Activated naive CD4-positive, alpha-beta T cell treated with anti-CD3 and anti-CD28 coated beads, Interleukin-2, amount 10 ng/mL, durations not matched to agents 7 days and 5 days (primary cell): ENCODE measurements around the gene CEP20.
A peak's percentile ranks its signal among the peaks of the same experiment; 100 is the strongest.
"Not testable (repeated sequence)": the region's sequence is repeated elsewhere in the genome, so short reads cannot be mapped to it uniquely, and the experiment has no call there.

ENCODE experiments used
- CTCF ChIA-PET: fragments of 350-600 bp; sonication (Branson Sonifier 250); formaldehyde crosslinking; loops from one replicate; lab custom pipeline; 2021; ENCODE audit warnings: antibody characterized with exemption; lab: Charles Lee
- DNase-seq: peaks from one replicate; pipeline ENCODE4 v3.0.0-alpha.2; 2020
- H3K27ac Mint-ChIP-seq: one replicate; pipeline ENCODE4 v1.8.0; 2021; ENCODE audit warnings: mild to moderate bottlenecking, moderate library complexity, mixed read lengths
- H3K27me3 Mint-ChIP-seq: one replicate; pipeline ENCODE4 v1.8.0; 2021; ENCODE audit warnings: mild to moderate bottlenecking, mixed read lengths
- H3K36me3 Mint-ChIP-seq: one replicate; pipeline ENCODE4 v1.8.0; 2021; ENCODE audit warnings: mixed read lengths
- H3K4me1 Mint-ChIP-seq: one replicate; pipeline ENCODE4 v1.8.0; 2021; ENCODE audit warnings: mixed read lengths
- H3K4me3 Mint-ChIP-seq: one replicate; pipeline ENCODE4 v1.8.0; 2021; ENCODE audit warnings: mild to moderate bottlenecking, moderate library complexity, mixed read lengths
- H3K9me3 Mint-ChIP-seq: one replicate; pipeline ENCODE4 v1.8.0; 2021; ENCODE audit warnings: mixed read lengths

CEP20 gene

DNA sequence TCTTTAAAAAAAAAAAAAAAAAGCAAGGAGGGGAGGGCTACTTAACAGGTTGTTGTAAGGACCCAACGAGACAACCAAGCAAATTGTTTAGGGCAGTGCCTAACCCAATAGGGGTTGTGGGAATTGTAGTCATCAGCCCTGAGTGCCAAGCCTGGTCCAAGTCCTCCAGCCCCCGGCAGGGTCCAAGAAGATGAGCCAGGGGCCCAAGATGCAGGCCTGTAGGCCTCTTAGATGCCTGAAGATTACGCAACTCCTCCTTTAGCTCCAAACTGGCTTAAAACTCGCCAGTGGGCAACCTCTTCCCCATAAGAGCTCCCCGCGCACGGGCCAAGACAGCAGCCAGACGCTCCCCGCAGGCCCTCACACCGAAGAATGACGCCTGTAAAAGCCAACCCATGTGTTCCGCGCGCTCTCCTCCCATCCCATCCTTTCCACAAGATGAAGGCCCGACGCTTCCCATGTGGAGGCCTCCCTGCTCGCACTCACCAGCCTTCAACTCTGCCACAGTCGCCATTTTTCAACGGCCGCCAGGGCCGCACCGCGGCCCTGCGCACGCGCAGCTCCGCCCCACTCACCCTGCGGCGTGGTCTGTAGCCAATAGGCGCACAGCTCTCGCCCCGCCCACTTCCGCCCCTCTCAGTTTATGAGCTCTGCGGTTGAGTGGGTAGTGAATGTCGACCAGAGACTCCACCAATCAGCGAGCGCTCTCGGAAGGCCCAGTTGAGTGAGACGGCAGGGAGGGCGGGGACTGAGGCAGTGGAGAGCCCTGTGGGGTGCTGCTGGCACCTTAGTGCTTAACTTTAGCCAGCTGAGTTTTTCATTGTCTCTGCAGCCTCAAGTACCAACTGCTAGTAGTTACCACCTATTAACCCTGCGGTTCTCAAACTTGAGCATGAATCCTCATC is at the start of gene CEP20:
Gene CEP20, minus strand, starts transcription at position 532 of the 905 bp plus-strand sequence. Its CDS starts 18 bp downstream, at position 514.
- H3K4me1 Mint-ChIP-seq = peaks cover 36% of the 10 kb centered on the region
- CTCF ChIA-PET = interaction anchor here (0.9 to 1.0 kb wide), 3 partner anchors 14 to 239 kb away, joined by 3 to 4 read pairs (median 3); no protein-coding TSS in a partner anchor
- H3K36me3 Mint-ChIP-seq = peaks cover 13% of the 10 kb centered on the region
- H3K27ac Mint-ChIP-seq = peak within 1 kb of the TSS; percentile 96
- H3K27me3 Mint-ChIP-seq = no peaks in the 10 kb centered on the region
- peak within 1 kb of the TSS; percentile 97 for H3K4me3 Mint-ChIP-seq
- no peaks in the 10 kb centered on the region for H3K9me3 Mint-ChIP-seq
- DNase-seq = peak; percentile 100

DNA sequence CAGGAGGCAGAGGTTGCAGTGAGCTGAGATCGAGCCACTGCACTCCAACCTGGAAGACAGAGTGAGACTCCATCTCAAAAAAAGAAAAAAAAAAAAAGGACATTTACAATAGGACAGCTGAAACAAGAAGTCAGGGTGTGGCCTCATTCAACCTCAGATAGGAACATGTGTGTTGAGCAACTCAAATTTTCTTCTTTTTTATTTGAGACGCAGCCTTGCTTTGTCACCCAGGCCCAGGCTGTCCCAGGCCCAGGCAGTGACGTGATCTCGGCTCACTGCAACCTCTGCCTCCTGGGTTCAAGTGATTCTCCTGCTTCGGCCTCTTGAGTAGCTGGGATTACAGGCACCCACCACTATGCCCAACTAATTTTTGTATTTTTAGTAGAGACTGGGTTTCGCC is 48.4 kb upstream of the CEP20 start:
- CTCF ChIA-PET = interaction anchor here (1.1 kb wide), 1 partner anchor 29 kb away, joined by 3 read pairs; no protein-coding TSS in a partner anchor
- not testable (repeated sequence) for H3K36me3 Mint-ChIP-seq, H3K27ac Mint-ChIP-seq, H3K9me3 Mint-ChIP-seq, DNase-seq, H3K4me3 Mint-ChIP-seq
- peaks cover 16% of the 10 kb centered on the region for H3K4me1 Mint-ChIP-seq
- H3K27me3 Mint-ChIP-seq = peaks cover 12% of the 10 kb centered on the region

GRCh38 chr16:15934991-15935390 is 46.6 kb upstream of the CEP20 start:
- H3K27me3 Mint-ChIP-seq = peaks cover 12% of the 10 kb centered on the region
- H3K4me1 Mint-ChIP-seq = peaks cover 7% of the 10 kb centered on the region
- H3K9me3 Mint-ChIP-seq = no peaks in the 10 kb centered on the region
- H3K27ac Mint-ChIP-seq = no peak overlapping the region
- no peaks in the 10 kb centered on the region for H3K36me3 Mint-ChIP-seq
- no peak overlapping the region for H3K4me3 Mint-ChIP-seq
- no peak for DNase-seq
- CTCF ChIA-PET = no interaction called here

DNA sequence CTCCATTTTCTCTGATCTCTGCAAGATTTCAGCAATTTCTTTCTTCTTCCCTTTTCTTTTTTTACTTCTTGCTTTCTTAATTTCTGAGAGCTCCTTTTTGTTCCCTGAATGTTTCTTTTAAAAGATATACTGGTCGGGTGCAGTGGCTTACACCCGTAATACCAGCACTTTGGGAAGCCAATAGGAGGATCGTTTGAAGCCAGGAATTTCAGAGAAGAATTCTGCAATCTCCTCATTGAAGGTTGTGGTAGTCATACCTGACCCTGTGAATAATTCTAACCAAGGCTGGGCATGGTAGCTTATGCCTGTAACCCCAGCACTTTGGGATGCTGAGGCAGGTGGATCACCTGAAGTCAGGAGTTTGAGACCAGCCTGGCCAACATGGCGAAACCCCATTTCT is 45.4 kb upstream of the CEP20 start:
- no peaks in the 10 kb centered on the region for H3K4me1 Mint-ChIP-seq
- no peak for DNase-seq
- H3K36me3 Mint-ChIP-seq = no peaks in the 10 kb centered on the region
- CTCF ChIA-PET = no interaction called here
- H3K9me3 Mint-ChIP-seq = no peaks in the 10 kb centered on the region
- no peak overlapping the region for H3K27ac Mint-ChIP-seq
- no peak overlapping the region for H3K4me3 Mint-ChIP-seq
- peaks cover 12% of the 10 kb centered on the region for H3K27me3 Mint-ChIP-seq

- Mint-ChIP-seq H3K9me3 (no peaks in the 10 kb centered on the region), H3K4me3 (no peak overlapping the region), H3K27me3 (peaks cover 12% of the 10 kb centered on the region), H3K36me3 (no peaks in the 10 kb centered on the region), H3K4me1 (no peaks in the 10 kb centered on the region), H3K27ac (no peak overlapping the region)
- CTCF ChIA-PET = no interaction called here
- DNase-seq = no peak
Observed at GRCh38 chr16:15932939-15933338, 44.5 kb upstream of the CEP20 start.

DNA sequence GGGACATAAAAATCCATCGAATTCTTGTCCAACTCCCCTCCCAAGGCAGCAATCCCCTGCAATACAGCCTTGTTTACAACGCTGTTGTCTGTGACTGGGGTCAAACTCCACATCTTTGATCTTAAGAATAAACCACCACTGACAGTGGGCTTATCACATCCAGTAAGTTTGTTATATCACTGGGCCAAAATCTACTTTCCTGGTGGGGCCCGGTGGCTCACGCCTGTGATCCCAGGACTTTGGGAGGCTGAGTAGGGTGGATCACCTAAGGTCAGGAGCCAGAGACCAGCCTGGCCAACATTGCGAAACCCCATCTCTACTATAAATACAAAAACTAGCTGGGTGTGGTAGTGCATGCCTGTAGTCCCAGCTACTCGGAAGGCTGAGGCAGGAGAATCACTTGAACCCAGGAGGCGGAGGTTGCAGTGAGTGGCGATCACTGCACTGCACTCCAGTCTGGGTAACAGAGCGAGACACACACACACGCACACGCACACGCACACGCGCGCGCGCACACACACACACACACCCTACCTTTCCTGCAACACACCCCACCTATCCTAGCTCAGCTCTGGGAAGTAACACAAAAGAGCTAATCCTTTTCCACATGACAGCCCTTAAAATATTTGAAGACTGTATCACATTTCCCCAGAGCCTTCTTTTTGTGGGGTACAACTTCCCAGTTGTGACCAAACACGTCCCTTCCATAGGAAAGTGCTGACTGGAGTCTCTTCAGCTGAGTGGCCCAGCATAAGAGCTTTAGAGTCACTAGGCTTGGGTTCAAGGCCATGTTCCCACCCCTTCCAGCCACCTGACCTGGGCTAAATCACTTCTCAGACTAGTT is 40.1 kb upstream of the CEP20 start:
- Mint-ChIP-seq H3K36me3 (no peaks in the 10 kb centered on the region), H3K4me3 (no peak overlapping the region), H3K27ac (no peak overlapping the region), H3K9me3 (no peaks in the 10 kb centered on the region), H3K27me3 (peaks cover 9% of the 10 kb centered on the region), H3K4me1 (no peaks in the 10 kb centered on the region)
- CTCF ChIA-PET = no interaction called here
- no peak for DNase-seq

DNA sequence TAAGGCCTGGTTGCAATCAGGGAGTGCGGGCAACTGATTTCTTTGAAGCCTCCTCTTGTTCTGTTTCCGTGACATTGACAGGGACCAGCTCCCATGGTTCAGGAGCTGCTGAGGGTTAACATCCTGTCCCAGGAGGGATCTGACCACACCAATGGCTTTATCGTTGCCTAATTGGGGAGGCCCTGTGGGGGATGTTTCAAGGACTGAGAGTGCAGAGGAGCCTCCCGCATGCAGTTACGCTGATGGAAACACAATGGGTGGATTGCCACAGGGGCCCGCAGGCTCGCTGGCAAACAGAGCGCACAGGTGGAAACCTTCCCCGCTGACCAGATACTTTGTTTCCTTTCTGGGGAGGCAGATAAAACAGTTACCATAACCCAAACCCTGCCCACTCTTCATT is 37.2 kb upstream of the CEP20 start:
- no peak for DNase-seq
- Mint-ChIP-seq H3K4me1 (no peaks in the 10 kb centered on the region), H3K27ac (no peak overlapping the region), H3K9me3 (no peaks in the 10 kb centered on the region), H3K36me3 (no peaks in the 10 kb centered on the region), H3K4me3 (no peak overlapping the region), H3K27me3 (peaks cover 3% of the 10 kb centered on the region)
- CTCF ChIA-PET = no interaction called here

DNA sequence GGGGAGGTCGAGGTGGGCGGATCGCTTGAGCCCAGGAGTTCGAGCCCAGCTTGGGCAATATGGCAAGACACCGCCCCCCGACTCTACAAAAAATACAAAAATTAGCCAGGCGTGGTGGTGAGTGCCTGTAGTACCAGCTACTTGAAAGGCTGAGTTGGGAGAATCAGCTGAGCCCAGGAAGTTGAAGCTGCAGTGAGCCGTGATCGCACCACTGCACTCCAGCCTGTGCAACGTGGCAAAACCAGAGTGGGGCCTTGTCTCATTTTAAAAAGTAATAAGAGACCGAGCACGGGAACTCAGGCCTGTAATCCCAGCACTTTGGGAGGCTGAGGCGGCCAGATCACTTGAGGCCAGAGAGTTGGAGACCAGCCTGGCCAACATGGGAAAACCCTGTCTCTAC is 36.6 kb upstream of the CEP20 start:
- H3K27ac Mint-ChIP-seq = no peak overlapping the region
- no peaks in the 10 kb centered on the region for H3K9me3 Mint-ChIP-seq
- peaks cover 3% of the 10 kb centered on the region for H3K27me3 Mint-ChIP-seq
- H3K36me3 Mint-ChIP-seq = no peaks in the 10 kb centered on the region
- no peaks in the 10 kb centered on the region for H3K4me1 Mint-ChIP-seq
- H3K4me3 Mint-ChIP-seq = no peak overlapping the region
- CTCF ChIA-PET = no interaction called here
- DNase-seq = no peak

DNA sequence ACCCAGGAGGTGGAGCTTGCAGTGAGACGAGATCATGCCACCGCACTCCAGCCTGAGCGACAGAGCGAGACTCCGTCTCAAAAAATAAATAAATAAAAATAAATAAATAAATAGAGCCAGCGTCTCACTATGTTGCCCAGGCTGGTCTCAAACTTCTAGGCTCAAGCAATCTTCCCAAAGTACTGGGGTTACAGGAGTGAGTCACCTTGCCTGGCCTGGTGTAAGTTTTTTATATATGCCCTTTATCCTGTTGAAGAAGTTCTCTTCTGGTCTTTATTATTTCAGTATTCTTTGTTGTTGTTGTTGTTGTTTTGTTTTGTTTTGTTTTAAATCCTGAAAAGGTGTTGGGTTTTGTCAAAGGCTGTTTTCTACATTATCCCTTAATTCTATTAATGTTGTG is 30.9 kb upstream of the CEP20 start:
- Mint-ChIP-seq H3K4me3 (no peak overlapping the region), H3K4me1 (no peaks in the 10 kb centered on the region), H3K27me3 (peaks cover 12% of the 10 kb centered on the region), H3K27ac (no peak overlapping the region), H3K36me3 (no peaks in the 10 kb centered on the region), H3K9me3 (peaks cover 8% of the 10 kb centered on the region)
- DNase-seq = no peak
- CTCF ChIA-PET = no interaction called here

DNA sequence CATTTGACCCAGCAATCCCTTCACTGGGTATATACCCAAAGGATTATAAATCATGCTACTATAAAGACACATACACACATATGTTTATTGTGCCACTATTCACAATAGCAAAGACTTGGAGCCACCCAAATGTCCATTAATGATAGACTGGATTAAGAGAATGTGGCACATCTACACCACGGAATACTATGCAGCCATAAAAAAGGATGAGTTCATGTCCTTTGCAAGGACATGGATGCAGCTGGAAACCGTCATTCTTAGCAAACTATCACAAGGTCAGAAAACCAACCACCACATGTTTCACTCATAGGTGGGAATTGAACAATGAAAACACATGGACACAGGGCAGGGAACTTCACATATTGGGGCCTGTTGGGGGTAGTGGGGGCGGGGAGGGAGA is 29.9 kb upstream of the CEP20 start:
- peaks cover 12% of the 10 kb centered on the region for H3K27me3 Mint-ChIP-seq
- H3K4me1 Mint-ChIP-seq, H3K9me3 Mint-ChIP-seq, CTCF ChIA-PET, H3K4me3 Mint-ChIP-seq, H3K36me3 Mint-ChIP-seq, H3K27ac Mint-ChIP-seq, DNase-seq: not testable (repeated sequence)

- H3K27ac Mint-ChIP-seq = no peak overlapping the region
- H3K4me1 Mint-ChIP-seq = peaks cover 14% of the 10 kb centered on the region
- H3K4me3 Mint-ChIP-seq = no peak overlapping the region
- CTCF ChIA-PET = no interaction called here
- DNase-seq = no peak
- peaks cover 8% of the 10 kb centered on the region for H3K9me3 Mint-ChIP-seq
- peaks cover 12% of the 10 kb centered on the region for H3K27me3 Mint-ChIP-seq
- no peaks in the 10 kb centered on the region for H3K36me3 Mint-ChIP-seq
Observed at GRCh38 chr16:15916323-15916722, 27.9 kb upstream of the CEP20 start.

GRCh38 chr16:15915555-15916081 is 27.2 kb upstream of the CEP20 start:
- H3K9me3 Mint-ChIP-seq = peaks cover 8% of the 10 kb centered on the region
- H3K4me3 Mint-ChIP-seq = no peak overlapping the region
- peaks cover 8% of the 10 kb centered on the region for H3K27me3 Mint-ChIP-seq
- H3K36me3 Mint-ChIP-seq = no peaks in the 10 kb centered on the region
- CTCF ChIA-PET = no interaction called here
- H3K27ac Mint-ChIP-seq = no peak overlapping the region
- DNase-seq = no peak
- peaks cover 17% of the 10 kb centered on the region for H3K4me1 Mint-ChIP-seq

GRCh38 chr16:15913046-15913698 is 24.8 kb upstream of the CEP20 start:
- Mint-ChIP-seq H3K27me3 (peaks cover 9% of the 10 kb centered on the region), H3K36me3 (no peaks in the 10 kb centered on the region), H3K4me1 (peaks cover 17% of the 10 kb centered on the region), H3K4me3 (peak overlapping the region; percentile 31), H3K9me3 (peaks cover 8% of the 10 kb centered on the region), H3K27ac (peak overlapping the region; percentile 73)
- no peak for DNase-seq
- CTCF ChIA-PET = no interaction called here

DNA sequence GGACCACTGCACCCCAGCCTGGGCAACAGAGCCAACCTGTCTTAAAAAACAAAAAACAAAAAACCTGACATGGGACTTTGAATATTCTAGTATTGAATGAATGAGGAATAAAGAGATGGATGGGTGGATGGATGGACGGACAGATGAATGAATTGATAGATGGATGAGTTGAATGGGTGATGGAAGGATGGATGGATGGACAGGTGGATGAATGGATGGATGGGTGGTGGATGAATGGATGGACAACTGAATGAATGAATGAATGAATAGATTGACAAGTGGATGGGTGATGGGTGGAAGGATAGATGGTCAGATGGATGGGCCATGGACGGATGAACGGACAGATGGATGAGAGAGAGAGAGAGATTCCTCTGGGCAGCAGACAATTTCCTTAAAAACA is 22.8 kb upstream of the CEP20 start:
- Mint-ChIP-seq H3K4me1 (peaks cover 17% of the 10 kb centered on the region), H3K27ac (no peak overlapping the region), H3K36me3 (no peaks in the 10 kb centered on the region), H3K9me3 (peaks cover 7% of the 10 kb centered on the region), H3K27me3 (peaks cover 4% of the 10 kb centered on the region), H3K4me3 (no peak overlapping the region)
- CTCF ChIA-PET = no interaction called here
- no peak for DNase-seq
